Liver (tissue), 9 donors: ENCODE results near the gene DUS1L. TPM values are rescaled to one million over a fixed set of nuclear protein-coding genes. Genes with fewer than 3 reads are reported as not detected.

Experiments used
- DNase-seq: peaks from one replicate; pipeline ENCODE4 v3.0.0-alpha.2; 2017; ENCODE audit warnings: low spot score
- H3K27ac ChIP-seq, 2 donors: one replicate each; pipeline ENCODE4 v1.7.0; 2013; ENCODE audit warnings: inconsistent platforms in 2 of 2, low read length in 2 of 2, control low read depth in 1 of 2, low read depth in 1 of 2, mild to moderate bottlenecking in 1 of 2
- H3K27me3 ChIP-seq, 4 donors: one replicate each; pipeline versions ENCODE4 v1.6.1 to v1.7.0; 2013; ENCODE audit warnings: low read length in 3 of 4, inconsistent platforms in 1 of 4, mild to moderate bottlenecking in 1 of 4, moderate library complexity in 1 of 4; ENCODE audit not compliant: control insufficient read depth in 4 of 4, insufficient read depth in 4 of 4
- H3K36me3 ChIP-seq, 4 donors: one replicate each; pipeline versions ENCODE4 v1.6.1 to v1.7.0; 2013; ENCODE audit warnings: low read length in 3 of 4, mild to moderate bottlenecking in 3 of 4, low read depth in 1 of 4, moderate library complexity in 1 of 4; ENCODE audit not compliant: control insufficient read depth in 4 of 4, insufficient read depth in 3 of 4
- H3K4me1 ChIP-seq, 4 donors: one replicate each; pipeline versions ENCODE4 v1.6.1 to v1.7.0; 2013; ENCODE audit warnings: low read length in 3 of 4, mild to moderate bottlenecking in 3 of 4, moderate library complexity in 1 of 4; ENCODE audit not compliant: control insufficient read depth in 4 of 4, insufficient read depth in 4 of 4
- H3K4me3 ChIP-seq, 3 donors: one replicate each; pipeline versions ENCODE4 v1.6.1 to v1.7.0; 2013; ENCODE audit warnings: low read length in 3 of 3, control low read depth in 1 of 3, low read depth in 1 of 3, mild to moderate bottlenecking in 1 of 3
- H3K9ac ChIP-seq, 2 donors: one replicate each; pipeline ENCODE4 v1.7.0; 2013; ENCODE audit warnings: low read length in 2 of 2, mild to moderate bottlenecking in 2 of 2, moderate library complexity in 2 of 2, control low read depth in 1 of 2, low read depth in 1 of 2
- H3K9me3 ChIP-seq, 4 donors: one replicate each; pipeline versions ENCODE4 v1.6.1 to v1.7.0; 2013; ENCODE audit warnings: low read length in 3 of 4; ENCODE audit not compliant: control insufficient read depth in 4 of 4
- EGR1 ChIP-seq, 2 donors: IDR thresholded peaks; 2 replicates each; pipeline ENCODE4 v1.6.1; 2016 to 2018; ENCODE audit warnings: antibody characterized with exemption in 2 of 2, low read depth in 2 of 2
- FOXA1 ChIP-seq: IDR thresholded peaks from 2 replicates; pipeline ENCODE4 v1.6.1; 2016; ENCODE audit warnings: antibody characterized with exemption
- FOXA2 ChIP-seq: IDR thresholded peaks from 2 replicates; pipeline ENCODE4 v1.6.1; 2016; ENCODE audit warnings: antibody characterized with exemption
- GABPA ChIP-seq, 2 donors: IDR thresholded peaks in 1 of 2; conservative IDR thresholded peaks in 1 of 2; 2 replicates each; pipeline ENCODE4 v1.6.1; 2016; ENCODE audit warnings: antibody characterized with exemption in 2 of 2, mild to moderate bottlenecking in 1 of 2, moderate library complexity in 1 of 2
- HNF4A ChIP-seq, 2 donors: conservative IDR thresholded peaks; 2 replicates each; pipeline ENCODE4 v1.6.1; 2016; ENCODE audit warnings: antibody characterized with exemption in 2 of 2, mild to moderate bottlenecking in 2 of 2
- HNF4G ChIP-seq: IDR thresholded peaks from 2 replicates; pipeline ENCODE4 v1.6.1; 2016; ENCODE audit warnings: antibody characterized with exemption
- JUND ChIP-seq, 2 donors: IDR thresholded peaks; 2 replicates each; pipeline ENCODE4 v1.6.1; 2016; ENCODE audit warnings: antibody characterized with exemption in 2 of 2
- RAD21 ChIP-seq, 2 donors: IDR thresholded peaks; 2 replicates each; pipeline ENCODE4 v1.6.1; 2016; ENCODE audit warnings: antibody characterized with exemption in 2 of 2, mild to moderate bottlenecking in 2 of 2
- RXRA ChIP-seq, 2 donors: IDR thresholded peaks; 2 replicates each; pipeline ENCODE4 v1.6.1; 2017 to 2018; ENCODE audit warnings: antibody characterized with exemption in 2 of 2, mild to moderate bottlenecking in 1 of 2
- TAF1 ChIP-seq: conservative IDR thresholded peaks from 2 replicates; pipeline ENCODE4 v1.6.1; 2016; ENCODE audit warnings: antibody characterized with exemption, mild to moderate bottlenecking
- YY1 ChIP-seq: IDR thresholded peaks from 2 replicates; pipeline ENCODE4 v1.6.1; 2016; ENCODE audit warnings: antibody characterized with exemption, mild to moderate bottlenecking
- WGBS: extraction: QIAGEN DNeasy Blood & Tissue Kit; methylation state at CpG from one replicate; pipeline ENCODE4 v1.1.7; 2013; 5-methylcytosine and 5-hydroxymethylcytosine counted together
- polyA plus RNA-seq, 2 donors: library from polyadenylated mRNA; stranded (reverse) in 1 of 2; unstranded in 1 of 2; fragments of 200-250 nt in 1 of 2; fragments of >200 nt in 1 of 2; fragmentation: Nextera tagmentation in 1 of 2; extraction: Ambion mirVana in 1 of 2; gene quantifications; one replicate each; pipeline versions ENCODE4 v1.2.1 to v1.2.3, GENCODE V29; 2013 to 2015
- total RNA-seq, 2 donors: library from RNA; depleted of rRNA; stranded (reverse); fragments of >200 nt; gene quantifications; one replicate each; pipeline ENCODE4 v1.2.3, GENCODE V29; 2014
- TF ChIP-seq, protein P1 (sequence below): IDR thresholded peaks from 2 replicates; pipeline ENCODE4 v1.6.1; 2016; ENCODE audit warnings: antibody characterized with exemption, mild to moderate bottlenecking
- TF ChIP-seq, protein P2 (sequence below): IDR thresholded peaks from 2 replicates; pipeline ENCODE4 v1.6.1; 2016; ENCODE audit warnings: antibody characterized with exemption
- TF ChIP-seq, protein P3 (sequence below): IDR thresholded peaks from 2 replicates; pipeline ENCODE4 v1.6.1; 2016; ENCODE audit warnings: antibody characterized with exemption
- TF ChIP-seq, protein P4 (sequence below): fragments of 150-350 bp; IDR thresholded peaks from 2 replicates; pipeline ENCODE4 v1.5.1; 2017; ENCODE audit warnings: improper control_type of control experiment, low read depth, low read length; ENCODE audit not compliant: missing input control
- TF ChIP-seq, protein P5 (sequence below): IDR thresholded peaks from 2 replicates; pipeline ENCODE4 v1.6.1; 2016; ENCODE audit warnings: antibody characterized with exemption
- donor health status: healthy.
- donor health status: healthy.
- donor health status: healthy.
- donor health status: healthy.
- donor health status: healthy.

The DUS1L gene
- total and polyA plus RNA-seq, 4 donors = 40.6 to 74.7 (median 53.3) TPM

DNA sequence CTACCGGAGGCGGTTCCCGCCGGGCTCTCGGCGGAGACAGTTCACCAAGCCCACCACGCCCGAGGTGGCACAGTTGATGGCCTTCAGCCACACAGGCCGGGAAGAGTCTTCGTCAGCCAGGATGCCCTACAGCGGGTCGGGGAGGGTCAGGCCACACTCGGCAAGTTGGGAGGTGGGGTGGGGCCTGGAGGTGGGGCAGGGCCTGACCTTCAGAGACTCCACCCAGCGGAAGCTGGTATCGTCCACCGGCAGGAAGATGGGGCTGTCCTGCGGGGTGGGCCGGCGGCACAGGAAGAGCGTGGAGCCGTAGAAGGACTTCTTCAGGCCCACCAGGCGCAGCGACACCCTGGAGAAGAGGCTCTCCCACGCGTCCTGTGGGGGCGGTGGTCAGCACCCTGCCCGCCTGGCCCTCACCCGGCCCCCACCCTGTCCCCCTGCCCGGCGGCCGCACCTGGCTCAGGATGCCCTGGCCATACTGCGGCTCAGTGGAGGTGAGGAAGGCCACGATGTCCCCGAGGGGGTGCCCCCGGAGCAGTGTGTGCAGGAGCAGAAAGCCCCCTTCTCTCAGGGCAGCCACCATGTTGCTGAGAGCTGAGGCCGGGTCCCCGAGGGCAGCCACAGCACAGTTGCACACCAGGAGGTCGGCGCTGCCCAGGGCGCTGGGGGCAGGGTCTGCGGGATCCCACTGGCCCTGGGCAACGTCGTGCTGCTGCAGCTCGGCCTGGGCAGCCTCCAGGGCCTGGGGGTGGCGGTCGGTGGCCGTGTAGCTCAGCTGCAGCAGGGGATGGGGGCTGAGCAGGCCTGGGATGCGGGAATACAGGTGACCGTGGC, 19.6 kb upstream of the DUS1L start:
- TF ChIP-seq HNF4A (conservative IDR thresholded peaks at IDR 0.05) (no peak), HNF4G (no peak), RXRA (IDR thresholded peaks at IDR 0.05) (no peak), GABPA (IDR thresholded peaks at IDR 0.05 in 1 of 2, conservative IDR thresholded peaks at IDR 0.05 in 1 of 2) (no peak), EGR1 (IDR thresholded peaks at IDR 0.05; ENCODE audit: low read depth in 2 of 2) (no peak), FOXA1 (no peak)
- TF ChIP-seq, protein P1, sequence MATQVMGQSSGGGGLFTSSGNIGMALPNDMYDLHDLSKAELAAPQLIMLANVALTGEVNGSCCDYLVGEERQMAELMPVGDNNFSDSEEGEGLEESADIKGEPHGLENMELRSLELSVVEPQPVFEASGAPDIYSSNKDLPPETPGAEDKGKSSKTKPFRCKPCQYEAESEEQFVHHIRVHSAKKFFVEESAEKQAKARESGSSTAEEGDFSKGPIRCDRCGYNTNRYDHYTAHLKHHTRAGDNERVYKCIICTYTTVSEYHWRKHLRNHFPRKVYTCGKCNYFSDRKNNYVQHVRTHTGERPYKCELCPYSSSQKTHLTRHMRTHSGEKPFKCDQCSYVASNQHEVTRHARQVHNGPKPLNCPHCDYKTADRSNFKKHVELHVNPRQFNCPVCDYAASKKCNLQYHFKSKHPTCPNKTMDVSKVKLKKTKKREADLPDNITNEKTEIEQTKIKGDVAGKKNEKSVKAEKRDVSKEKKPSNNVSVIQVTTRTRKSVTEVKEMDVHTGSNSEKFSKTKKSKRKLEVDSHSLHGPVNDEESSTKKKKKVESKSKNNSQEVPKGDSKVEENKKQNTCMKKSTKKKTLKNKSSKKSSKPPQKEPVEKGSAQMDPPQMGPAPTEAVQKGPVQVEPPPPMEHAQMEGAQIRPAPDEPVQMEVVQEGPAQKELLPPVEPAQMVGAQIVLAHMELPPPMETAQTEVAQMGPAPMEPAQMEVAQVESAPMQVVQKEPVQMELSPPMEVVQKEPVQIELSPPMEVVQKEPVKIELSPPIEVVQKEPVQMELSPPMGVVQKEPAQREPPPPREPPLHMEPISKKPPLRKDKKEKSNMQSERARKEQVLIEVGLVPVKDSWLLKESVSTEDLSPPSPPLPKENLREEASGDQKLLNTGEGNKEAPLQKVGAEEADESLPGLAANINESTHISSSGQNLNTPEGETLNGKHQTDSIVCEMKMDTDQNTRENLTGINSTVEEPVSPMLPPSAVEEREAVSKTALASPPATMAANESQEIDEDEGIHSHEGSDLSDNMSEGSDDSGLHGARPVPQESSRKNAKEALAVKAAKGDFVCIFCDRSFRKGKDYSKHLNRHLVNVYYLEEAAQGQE = no peak
- TF ChIP-seq, protein P2, sequence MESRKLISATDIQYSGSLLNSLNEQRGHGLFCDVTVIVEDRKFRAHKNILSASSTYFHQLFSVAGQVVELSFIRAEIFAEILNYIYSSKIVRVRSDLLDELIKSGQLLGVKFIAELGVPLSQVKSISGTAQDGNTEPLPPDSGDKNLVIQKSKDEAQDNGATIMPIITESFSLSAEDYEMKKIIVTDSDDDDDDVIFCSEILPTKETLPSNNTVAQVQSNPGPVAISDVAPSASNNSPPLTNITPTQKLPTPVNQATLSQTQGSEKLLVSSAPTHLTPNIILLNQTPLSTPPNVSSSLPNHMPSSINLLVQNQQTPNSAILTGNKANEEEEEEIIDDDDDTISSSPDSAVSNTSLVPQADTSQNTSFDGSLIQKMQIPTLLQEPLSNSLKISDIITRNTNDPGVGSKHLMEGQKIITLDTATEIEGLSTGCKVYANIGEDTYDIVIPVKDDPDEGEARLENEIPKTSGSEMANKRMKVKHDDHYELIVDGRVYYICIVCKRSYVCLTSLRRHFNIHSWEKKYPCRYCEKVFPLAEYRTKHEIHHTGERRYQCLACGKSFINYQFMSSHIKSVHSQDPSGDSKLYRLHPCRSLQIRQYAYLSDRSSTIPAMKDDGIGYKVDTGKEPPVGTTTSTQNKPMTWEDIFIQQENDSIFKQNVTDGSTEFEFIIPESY = no peak
- Histone ChIP-seq H3K27ac (no peak overlapping the region), H3K9me3 (no peaks in the 10 kb centered on the region), H3K9ac (no peak overlapping the region), H3K4me1 (peaks cover 0 to 27% (median 7%) of the 10 kb centered on the region in 4 donors), H3K36me3 (peaks cover 39 to 88% (median 63%) of the 10 kb centered on the region in 4 donors), H3K27me3 (no peaks in the 10 kb centered on the region), H3K4me3 (no peak overlapping the region)
- DNase-seq = no peak
- WGBS = 85% methylated on average over 49 of the region's 49 CpGs

DNA sequence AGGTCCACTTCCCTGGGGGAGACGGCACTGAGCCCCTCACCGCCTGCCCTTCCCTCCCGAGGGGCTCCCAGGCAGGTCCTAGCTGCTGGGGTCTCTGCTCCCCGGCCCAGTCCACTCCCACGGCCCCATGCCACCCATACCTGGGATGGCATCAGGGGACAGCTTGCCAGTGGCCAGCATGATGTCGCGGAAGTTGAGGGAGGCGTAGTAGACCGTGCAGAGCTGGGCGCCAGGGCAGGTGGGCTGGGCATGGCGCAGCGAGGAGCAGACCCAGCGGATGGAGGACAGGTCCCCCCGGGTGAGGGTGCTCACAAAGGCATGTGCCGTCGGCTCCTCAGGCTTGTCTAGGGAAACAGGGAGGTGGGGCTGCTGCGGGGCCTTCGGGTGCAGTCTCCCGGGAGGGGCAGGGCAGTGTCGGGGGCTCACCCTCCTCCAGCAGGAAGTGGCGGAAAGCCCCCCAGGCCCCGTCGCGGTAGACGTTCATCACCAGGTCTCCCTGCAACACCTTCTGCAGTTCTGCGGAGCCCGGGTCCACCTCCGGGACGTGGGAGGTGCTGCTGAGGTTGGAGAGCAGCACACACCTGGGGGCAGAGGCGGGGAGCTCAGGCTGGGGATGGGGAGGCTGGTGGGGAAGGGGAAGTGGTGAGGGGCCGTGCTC, 18.9 kb upstream of the DUS1L start:
- peaks cover 44 to 86% (median 66%) of the 10 kb centered on the region in 4 donors for H3K36me3 ChIP-seq
- DNase-seq = no peak
- H3K9ac ChIP-seq = no peak overlapping the region
- H3K9me3 ChIP-seq = no peaks in the 10 kb centered on the region
- H3K4me1 ChIP-seq = peaks cover 0 to 19% (median 7%) of the 10 kb centered on the region in 4 donors
- H3K4me3 ChIP-seq = no peak overlapping the region
- no peaks in the 10 kb centered on the region for H3K27me3 ChIP-seq
- no peak overlapping the region for H3K27ac ChIP-seq
- WGBS = 93% methylated on average over 31 of the region's 31 CpGs
- TF ChIP-seq RXRA (IDR thresholded peaks at IDR 0.05) (no peak), HNF4G (no peak), GABPA (IDR thresholded peaks at IDR 0.05 in 1 of 2, conservative IDR thresholded peaks at IDR 0.05 in 1 of 2) (no peak), JUND (IDR thresholded peaks at IDR 0.05) (no peak), FOXA2 (no peak), EGR1 (IDR thresholded peaks at IDR 0.05; ENCODE audit: low read depth in 2 of 2) (no peak), RAD21 (IDR thresholded peaks at IDR 0.05) (no peak), HNF4A (conservative IDR thresholded peaks at IDR 0.05) (no peak), TAF1 (no peak), YY1 (no peak)
- TF ChIP-seq, protein P3, sequence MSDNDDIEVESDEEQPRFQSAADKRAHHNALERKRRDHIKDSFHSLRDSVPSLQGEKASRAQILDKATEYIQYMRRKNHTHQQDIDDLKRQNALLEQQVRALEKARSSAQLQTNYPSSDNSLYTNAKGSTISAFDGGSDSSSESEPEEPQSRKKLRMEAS = no peak
- TF ChIP-seq, protein P4, sequence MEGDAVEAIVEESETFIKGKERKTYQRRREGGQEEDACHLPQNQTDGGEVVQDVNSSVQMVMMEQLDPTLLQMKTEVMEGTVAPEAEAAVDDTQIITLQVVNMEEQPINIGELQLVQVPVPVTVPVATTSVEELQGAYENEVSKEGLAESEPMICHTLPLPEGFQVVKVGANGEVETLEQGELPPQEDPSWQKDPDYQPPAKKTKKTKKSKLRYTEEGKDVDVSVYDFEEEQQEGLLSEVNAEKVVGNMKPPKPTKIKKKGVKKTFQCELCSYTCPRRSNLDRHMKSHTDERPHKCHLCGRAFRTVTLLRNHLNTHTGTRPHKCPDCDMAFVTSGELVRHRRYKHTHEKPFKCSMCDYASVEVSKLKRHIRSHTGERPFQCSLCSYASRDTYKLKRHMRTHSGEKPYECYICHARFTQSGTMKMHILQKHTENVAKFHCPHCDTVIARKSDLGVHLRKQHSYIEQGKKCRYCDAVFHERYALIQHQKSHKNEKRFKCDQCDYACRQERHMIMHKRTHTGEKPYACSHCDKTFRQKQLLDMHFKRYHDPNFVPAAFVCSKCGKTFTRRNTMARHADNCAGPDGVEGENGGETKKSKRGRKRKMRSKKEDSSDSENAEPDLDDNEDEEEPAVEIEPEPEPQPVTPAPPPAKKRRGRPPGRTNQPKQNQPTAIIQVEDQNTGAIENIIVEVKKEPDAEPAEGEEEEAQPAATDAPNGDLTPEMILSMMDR = no peak
- TF ChIP-seq, protein P2 = no peak
- TF ChIP-seq, protein P5, sequence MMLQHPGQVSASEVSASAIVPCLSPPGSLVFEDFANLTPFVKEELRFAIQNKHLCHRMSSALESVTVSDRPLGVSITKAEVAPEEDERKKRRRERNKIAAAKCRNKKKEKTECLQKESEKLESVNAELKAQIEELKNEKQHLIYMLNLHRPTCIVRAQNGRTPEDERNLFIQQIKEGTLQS = no peak
